ENCODE results near the gene FHOD3. TPM values are rescaled to one million over a fixed set of nuclear protein-coding genes. Genes with fewer than 3 reads are reported as not detected.

FHOD3 gene
- total and polyA plus RNA-seq, 4 donors: 0.57 to 1.3 (median 1.2) TPM; not detected in 1

DNA sequence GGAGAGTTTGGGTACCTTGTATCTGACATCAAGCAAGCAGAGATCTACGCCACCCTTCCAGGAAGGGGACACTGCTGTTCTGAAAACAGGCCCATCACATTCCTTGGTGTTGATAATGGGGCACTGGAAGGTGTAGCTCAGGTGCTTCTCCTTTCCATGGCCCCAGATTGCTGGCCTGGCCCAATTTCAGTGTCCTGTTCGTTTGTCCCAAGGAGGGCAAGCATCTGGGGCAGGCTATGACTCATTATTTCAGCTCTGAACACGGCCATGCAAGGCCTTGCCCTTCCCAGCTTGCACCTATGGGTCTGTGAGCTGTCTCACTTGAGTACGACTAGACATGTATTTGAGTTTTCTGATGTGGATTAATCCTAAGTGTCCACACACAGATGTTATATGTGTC lies 101.5 kb downstream of the FHOD3 start:
- no peaks in the 10 kb centered on the region for H3K27me3 ChIP-seq (ENCODE audit: control insufficient read depth in 4 of 4, insufficient read depth in 4 of 4, low read length in 3 of 4)
- H3K4me1 ChIP-seq (ENCODE audit: control insufficient read depth in 4 of 4, insufficient read depth in 4 of 4, low read length in 3 of 4): no peaks in the 10 kb centered on the region
- no peak overlapping the region for H3K4me3 ChIP-seq (ENCODE audit: low read depth in 1 of 3, low read length in 3 of 3)
- no peaks in the 10 kb centered on the region for H3K36me3 ChIP-seq (ENCODE audit: control insufficient read depth in 4 of 4, insufficient read depth in 3 of 4, low read depth in 1 of 4, low read length in 3 of 4)
- 72% methylated on average over 4 of the region's 4 CpGs for WGBS
- H3K9ac ChIP-seq (ENCODE audit: low read depth in 1 of 2, low read length in 2 of 2): no peak overlapping the region
- TF ChIP-seq FOXA1 (IDR thresholded peaks at IDR 0.05) (no peak), FOXA2 (IDR thresholded peaks at IDR 0.05) (no peak), REST (IDR thresholded peaks at IDR 0.05) (no peak), EGR1 (IDR thresholded peaks at IDR 0.05; ENCODE audit: low read depth in 2 of 2) (no peak), HNF4A (conservative IDR thresholded peaks at IDR 0.05) (no peak), HNF4G (IDR thresholded peaks at IDR 0.05) (no peak), MAX (IDR thresholded peaks at IDR 0.05) (no peak)
- TF ChIP-seq, protein P1, sequence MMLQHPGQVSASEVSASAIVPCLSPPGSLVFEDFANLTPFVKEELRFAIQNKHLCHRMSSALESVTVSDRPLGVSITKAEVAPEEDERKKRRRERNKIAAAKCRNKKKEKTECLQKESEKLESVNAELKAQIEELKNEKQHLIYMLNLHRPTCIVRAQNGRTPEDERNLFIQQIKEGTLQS (IDR thresholded peaks at IDR 0.05): no peak
- TF ChIP-seq, protein P2, sequence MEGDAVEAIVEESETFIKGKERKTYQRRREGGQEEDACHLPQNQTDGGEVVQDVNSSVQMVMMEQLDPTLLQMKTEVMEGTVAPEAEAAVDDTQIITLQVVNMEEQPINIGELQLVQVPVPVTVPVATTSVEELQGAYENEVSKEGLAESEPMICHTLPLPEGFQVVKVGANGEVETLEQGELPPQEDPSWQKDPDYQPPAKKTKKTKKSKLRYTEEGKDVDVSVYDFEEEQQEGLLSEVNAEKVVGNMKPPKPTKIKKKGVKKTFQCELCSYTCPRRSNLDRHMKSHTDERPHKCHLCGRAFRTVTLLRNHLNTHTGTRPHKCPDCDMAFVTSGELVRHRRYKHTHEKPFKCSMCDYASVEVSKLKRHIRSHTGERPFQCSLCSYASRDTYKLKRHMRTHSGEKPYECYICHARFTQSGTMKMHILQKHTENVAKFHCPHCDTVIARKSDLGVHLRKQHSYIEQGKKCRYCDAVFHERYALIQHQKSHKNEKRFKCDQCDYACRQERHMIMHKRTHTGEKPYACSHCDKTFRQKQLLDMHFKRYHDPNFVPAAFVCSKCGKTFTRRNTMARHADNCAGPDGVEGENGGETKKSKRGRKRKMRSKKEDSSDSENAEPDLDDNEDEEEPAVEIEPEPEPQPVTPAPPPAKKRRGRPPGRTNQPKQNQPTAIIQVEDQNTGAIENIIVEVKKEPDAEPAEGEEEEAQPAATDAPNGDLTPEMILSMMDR (IDR thresholded peaks at IDR 0.05; ENCODE audit: low read depth, low read length, missing input control): no peak
- TF ChIP-seq, protein P3, sequence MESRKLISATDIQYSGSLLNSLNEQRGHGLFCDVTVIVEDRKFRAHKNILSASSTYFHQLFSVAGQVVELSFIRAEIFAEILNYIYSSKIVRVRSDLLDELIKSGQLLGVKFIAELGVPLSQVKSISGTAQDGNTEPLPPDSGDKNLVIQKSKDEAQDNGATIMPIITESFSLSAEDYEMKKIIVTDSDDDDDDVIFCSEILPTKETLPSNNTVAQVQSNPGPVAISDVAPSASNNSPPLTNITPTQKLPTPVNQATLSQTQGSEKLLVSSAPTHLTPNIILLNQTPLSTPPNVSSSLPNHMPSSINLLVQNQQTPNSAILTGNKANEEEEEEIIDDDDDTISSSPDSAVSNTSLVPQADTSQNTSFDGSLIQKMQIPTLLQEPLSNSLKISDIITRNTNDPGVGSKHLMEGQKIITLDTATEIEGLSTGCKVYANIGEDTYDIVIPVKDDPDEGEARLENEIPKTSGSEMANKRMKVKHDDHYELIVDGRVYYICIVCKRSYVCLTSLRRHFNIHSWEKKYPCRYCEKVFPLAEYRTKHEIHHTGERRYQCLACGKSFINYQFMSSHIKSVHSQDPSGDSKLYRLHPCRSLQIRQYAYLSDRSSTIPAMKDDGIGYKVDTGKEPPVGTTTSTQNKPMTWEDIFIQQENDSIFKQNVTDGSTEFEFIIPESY (IDR thresholded peaks at IDR 0.05): no peak
- DNase-seq (ENCODE audit: low spot score): no peak
- peaks cover 2 to 11% (median 5%) of the 10 kb centered on the region in 4 donors for H3K9me3 ChIP-seq (ENCODE audit: control insufficient read depth in 4 of 4, low read length in 3 of 4)
- no peak overlapping the region for H3K27ac ChIP-seq (ENCODE audit: low read depth in 1 of 2, low read length in 2 of 2)

DNA sequence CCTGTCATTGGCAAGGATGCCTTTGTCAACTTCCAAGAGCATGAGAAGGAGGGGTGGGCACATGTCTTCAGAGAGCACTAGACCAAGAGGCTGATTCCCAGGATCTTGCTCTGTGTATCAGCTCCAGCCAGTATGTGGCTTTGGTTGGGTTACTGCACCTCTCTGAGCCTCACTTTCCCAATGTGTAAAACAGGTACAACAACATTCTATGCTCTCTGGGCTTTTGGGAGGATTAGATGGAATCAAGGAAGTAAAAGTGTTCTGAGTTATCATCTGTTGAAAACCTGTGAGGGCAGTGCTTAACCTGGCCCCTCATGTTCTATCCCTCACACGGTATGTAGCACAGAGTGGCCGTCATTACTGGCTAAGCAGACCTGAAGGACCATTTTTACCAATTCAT lies 103.9 kb downstream of the FHOD3 start:
- H3K4me3 ChIP-seq (ENCODE audit: low read depth in 1 of 3, low read length in 3 of 3): no peak overlapping the region
- H3K9me3 ChIP-seq (ENCODE audit: control insufficient read depth in 4 of 4, low read length in 3 of 4): peaks cover 0 to 4% (median 2%) of the 10 kb centered on the region in 4 donors
- H3K27me3 ChIP-seq (ENCODE audit: control insufficient read depth in 4 of 4, insufficient read depth in 4 of 4, low read length in 3 of 4): no peaks in the 10 kb centered on the region
- no peak overlapping the region for H3K27ac ChIP-seq (ENCODE audit: low read depth in 1 of 2, low read length in 2 of 2)
- DNase-seq (ENCODE audit: low spot score): no peak
- no peak overlapping the region for H3K9ac ChIP-seq (ENCODE audit: low read depth in 1 of 2, low read length in 2 of 2)
- no peaks in the 10 kb centered on the region for H3K4me1 ChIP-seq (ENCODE audit: control insufficient read depth in 4 of 4, insufficient read depth in 4 of 4, low read length in 3 of 4)
- WGBS: 94% methylated on average over 2 of the region's 2 CpGs
- H3K36me3 ChIP-seq (ENCODE audit: control insufficient read depth in 4 of 4, insufficient read depth in 3 of 4, low read depth in 1 of 4, low read length in 3 of 4): peaks cover 0 to 1% (median 0%) of the 10 kb centered on the region in 4 donors
- TF ChIP-seq JUND (IDR thresholded peaks at IDR 0.05) (no peak), MAX (IDR thresholded peaks at IDR 0.05) (no peak), RXRA (IDR thresholded peaks at IDR 0.05) (no peak), FOXA1 (IDR thresholded peaks at IDR 0.05) (no peak), EGR1 (IDR thresholded peaks at IDR 0.05; ENCODE audit: low read depth in 2 of 2) (no peak), GABPA (IDR thresholded peaks at IDR 0.05 in 1 of 2, conservative IDR thresholded peaks at IDR 0.05 in 1 of 2) (no peak), RAD21 (IDR thresholded peaks at IDR 0.05) (no peak), SP1 (IDR thresholded peaks at IDR 0.05) (no peak)
- TF ChIP-seq, protein P3 (IDR thresholded peaks at IDR 0.05): no peak
- TF ChIP-seq, protein P2 (IDR thresholded peaks at IDR 0.05; ENCODE audit: low read depth, low read length, missing input control): no peak
- TF ChIP-seq, protein P1 (IDR thresholded peaks at IDR 0.05): no peak
